Activated CD8-positive, alpha-beta memory T cell treated with anti-CD3 and anti-CD28 coated beads, Interleukin-2, amount 50 U/mL, for 1 hour (primary cell): ENCODE measurements around the gene ZNF678.
"Not testable (repeated sequence)": the region's sequence is repeated elsewhere in the genome, so short reads cannot be mapped to it uniquely, and the experiment has no call there.

Source experiments
- DNase-seq: peaks from one replicate; pipeline ENCODE4 v3.0.0-alpha.2; 2020; ENCODE audit errors: extremely low read depth

The ZNF678 gene

GRCh38 chr1:227603327-227603726 lies 40.0 kb downstream of the ZNF678 start:
- DNase-seq = no peak

DNA sequence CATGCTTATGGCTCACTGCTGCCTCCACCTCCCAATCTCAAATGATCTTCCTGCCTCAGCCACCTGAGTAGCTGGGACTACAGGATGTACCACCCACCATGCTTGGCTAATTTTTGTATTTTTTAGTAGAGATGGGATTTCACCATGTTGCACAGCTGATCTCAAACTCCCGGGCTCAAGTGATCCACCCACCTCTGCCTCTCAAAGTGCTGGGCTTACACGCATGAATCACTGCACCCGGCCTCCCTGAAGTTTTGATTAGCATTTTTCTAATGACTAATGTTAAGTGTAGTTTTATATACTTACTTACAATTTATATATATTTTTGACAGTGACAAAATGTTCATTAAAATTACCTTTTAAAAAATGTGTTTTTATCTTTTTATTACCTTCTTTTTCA lies 41.1 kb downstream of the ZNF678 start:
- no peak for DNase-seq

GRCh38 chr1:227606271-227606670 lies 42.9 kb downstream of the ZNF678 start:
- DNase-seq = not testable (repeated sequence)

DNA sequence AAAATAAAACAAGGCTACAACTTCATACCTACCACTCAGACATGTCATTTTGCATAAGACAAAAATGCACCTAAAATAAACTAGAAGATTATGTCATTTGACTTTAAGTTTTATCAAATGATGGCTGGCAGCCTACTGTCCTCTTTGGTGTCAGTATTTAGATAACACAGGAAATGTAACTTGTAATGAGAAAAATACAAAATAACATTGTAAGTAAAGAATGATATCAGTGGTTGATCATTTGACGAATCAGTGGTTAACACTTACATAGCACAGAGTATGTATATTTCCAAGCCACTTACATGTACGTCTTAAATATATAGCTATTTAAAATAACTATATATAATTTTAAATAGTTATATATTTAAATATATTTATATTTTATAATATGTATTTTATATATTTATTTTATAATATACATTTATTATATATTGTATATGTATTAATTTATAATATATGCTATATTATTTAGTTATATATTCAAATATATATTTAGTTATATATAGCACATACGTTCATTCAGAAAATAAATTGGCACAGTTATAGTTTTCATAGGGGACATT lies 44.1 kb downstream of the ZNF678 start:
- DNase-seq = no peak

DNA sequence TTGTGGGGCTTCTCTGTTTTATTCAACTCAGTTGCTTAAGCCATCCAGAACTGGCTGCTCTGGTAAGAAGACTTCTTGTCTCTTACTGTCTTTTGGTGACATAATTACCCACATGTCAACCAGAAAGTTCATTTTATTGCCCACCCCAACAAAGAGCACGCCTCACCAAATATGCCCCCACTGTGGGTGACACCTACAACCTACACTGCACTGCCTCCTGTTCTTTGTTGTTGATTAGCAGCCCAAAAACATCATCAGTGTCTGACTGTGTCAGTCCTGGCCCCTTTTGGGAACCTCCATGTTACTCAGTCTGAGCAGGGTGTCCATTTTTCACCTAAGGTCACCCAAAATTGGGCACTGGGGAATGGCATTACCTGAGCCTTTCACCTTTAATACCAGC lies 49.3 kb downstream of the ZNF678 start:
- no peak for DNase-seq

GRCh38 chr1:227613526-227613925 lies 50.2 kb downstream of the ZNF678 start:
- no peak for DNase-seq

GRCh38 chr1:227621211-227621610 lies 57.9 kb downstream of the ZNF678 start:
- no peak for DNase-seq

DNA sequence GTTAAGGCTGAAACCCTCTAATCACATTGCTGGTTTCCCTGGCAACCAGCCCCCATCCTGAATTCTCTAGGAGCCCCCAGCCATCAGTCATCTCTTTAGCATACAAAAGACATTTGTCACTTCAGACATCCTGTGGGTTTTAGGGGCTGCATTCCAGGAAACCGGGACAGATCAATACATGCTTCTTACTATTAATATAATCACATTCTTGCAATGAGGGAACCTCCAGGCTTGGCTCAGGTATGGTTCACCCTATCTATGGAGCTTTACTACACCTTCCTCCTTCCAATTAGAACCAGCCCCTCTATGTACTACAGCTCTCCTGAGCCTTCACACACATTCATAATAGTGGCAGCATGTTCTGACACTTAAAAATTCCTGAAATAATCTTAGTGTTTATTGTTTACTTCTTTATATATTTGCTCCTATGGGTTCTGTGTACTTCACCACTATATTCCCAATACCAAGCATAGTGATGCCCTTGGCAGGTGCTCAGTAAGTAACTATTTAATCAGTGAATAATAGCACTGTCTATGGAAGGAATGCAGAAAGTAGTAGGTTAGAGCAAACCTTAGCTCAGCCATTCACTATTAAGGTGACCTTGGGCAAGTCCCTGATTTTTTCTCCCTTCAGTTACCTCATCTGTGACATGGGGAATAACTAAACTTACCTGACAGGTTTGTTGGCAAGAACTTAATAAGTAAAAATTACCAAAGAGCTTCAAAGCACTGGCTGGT lies 59.6 kb downstream of the ZNF678 start:
- no peak for DNase-seq

DNA sequence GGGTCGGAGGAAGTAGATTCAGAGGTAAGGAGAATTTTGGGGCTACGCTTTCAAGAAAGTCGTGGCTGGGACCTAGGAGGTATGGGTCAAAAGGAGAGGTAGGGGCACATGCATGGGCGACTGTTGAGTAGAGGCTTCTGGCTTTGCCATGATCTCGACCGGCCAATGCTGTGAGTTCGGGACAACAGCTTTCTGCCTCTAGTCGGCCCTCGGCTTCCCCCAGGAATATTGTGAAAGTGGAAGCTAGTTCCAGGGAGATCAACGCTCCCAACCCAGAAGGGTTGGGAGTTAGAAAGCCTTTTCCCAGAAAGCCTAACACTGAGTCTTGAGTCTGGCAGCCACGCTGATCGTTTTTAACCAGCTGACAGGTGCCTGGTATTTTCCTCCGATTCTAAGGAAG lies 69.0 kb downstream of the ZNF678 start:
- no peak for DNase-seq

DNA sequence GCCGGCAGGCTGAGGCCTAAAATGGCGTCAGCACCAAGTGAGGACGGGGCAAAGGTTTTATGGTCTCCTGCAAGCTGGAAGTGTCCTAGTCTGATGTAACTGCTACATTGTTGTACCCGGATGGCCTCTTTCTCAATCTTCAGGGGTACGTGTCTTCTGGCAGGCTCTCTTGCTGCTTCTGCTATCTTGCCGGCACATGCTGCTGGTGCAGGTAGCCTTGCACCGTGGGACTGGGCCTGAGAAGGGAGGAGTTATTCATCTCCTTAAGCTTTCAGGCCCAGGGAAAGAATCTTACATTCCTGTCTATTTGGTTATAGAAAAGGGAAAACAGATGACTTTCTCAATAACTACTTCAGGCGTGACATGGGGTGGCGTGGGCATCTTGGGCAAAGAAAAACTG lies 72.2 kb downstream of the ZNF678 start:
- DNase-seq = no peak

DNA sequence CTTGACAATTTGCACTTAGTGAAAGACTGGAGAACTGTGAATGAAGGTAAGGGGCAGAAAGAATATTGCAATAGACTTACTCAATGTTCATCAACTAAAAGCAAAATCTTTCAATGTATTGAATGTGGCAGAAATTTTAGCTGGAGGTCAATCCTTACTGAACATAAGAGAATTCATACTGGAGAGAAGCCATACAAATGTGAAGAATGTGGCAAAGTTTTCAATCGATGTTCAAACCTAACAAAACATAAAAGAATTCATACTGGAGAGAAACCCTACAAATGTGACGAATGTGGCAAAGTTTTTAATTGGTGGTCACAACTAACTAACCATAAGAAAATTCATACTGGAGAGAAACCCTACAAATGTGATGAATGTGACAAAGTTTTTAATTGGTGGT lies 91.1 kb downstream of the ZNF678 start:
- DNase-seq = no peak

GRCh38 chr1:227654858-227655752 lies 91.7 kb downstream of the ZNF678 start:
- no peak for DNase-seq

DNA sequence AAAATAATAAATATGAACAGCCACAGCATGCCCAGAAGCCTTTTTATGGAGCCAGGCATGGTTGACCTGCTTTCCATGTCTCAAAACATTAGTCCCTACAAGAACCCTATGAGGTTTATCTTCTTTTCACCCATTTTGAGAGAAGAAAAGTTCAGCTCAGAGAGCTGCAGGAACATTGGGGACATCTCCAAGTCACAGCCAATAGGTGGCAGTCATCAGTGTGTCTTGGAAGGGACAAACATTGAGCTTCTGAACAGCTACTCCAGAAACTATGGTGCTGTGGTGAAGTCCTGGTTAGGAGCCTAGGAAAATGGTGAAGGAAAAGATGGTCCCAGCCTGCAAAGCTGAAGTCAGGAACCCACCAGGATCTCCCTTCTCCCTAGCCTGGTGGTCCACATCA lies 98.1 kb downstream of the ZNF678 start:
- no peak for DNase-seq

DNA sequence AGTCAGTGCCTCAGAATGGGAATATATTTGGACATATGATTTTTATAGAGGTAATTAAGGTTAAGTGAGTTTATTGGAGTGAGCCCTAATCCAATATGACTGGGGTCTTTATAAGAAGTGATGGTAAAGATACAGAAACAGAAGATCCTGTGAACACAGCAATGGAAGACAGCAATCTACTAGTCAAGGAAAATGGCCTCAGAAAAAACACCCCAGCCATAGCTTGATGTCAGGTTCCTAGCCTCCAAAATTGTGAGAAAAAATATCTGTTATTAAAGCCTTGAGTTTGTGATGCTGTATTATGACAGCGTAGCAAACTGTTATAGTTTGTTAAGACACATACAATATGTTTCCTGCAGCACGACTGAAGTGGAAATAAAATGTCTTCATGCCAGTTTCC lies 99.6 kb downstream of the ZNF678 start:
- DNase-seq = no peak

DNA sequence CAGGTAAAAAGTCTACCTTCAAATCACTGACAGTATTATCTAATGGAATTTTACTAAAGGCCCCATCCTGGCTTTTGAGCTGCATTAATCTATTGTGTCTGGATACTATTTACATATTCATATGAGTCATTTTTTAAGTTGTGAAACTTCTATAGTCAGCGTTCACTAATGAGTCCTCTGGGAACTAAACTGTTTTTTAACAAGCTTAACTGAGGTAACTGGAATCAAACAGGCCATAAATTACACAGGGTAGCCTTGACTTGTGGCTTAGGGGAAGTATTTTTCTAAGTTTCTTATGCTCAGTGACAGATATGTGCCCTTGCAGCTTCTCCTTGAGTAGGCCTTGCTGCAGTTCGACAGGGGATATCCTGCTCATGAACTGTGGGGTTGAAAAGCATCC lies 102.9 kb downstream of the ZNF678 start:
- no peak for DNase-seq

- no peak for DNase-seq
Observed at GRCh38 chr1:227673441-227673840, 110.1 kb downstream of the ZNF678 start.

GRCh38 chr1:227685807-227686206 lies 122.5 kb downstream of the ZNF678 start:
- DNase-seq = no peak

- no peak for DNase-seq
Observed at GRCh38 chr1:227697321-227697864, 134.0 kb downstream of the ZNF678 start.

GRCh38 chr1:227701631-227702030 lies 138.3 kb downstream of the ZNF678 start:
- DNase-seq = not testable (repeated sequence)

DNA sequence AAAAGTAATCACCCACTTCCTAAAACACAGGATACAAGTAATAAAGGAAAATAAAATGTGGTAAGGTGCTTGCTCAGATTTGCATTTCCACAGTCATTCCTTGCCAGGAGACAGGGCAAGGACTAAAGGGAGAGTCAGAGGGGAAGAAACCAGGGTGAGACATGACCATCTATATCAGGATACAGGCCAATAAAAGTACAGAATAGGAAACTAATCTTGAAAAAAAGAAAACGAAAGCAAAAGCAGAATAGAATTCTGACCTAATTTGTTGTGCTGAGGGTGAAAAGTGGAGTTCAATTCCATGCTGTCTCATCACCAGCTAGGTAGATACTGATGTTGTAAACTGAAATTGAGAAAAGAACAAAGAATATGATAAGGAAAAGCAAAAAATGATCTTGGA lies 144.5 kb downstream of the ZNF678 start:
- DNase-seq = no peak

GRCh38 chr1:227709451-227709850 lies 146.1 kb downstream of the ZNF678 start:
- DNase-seq = no peak

DNA sequence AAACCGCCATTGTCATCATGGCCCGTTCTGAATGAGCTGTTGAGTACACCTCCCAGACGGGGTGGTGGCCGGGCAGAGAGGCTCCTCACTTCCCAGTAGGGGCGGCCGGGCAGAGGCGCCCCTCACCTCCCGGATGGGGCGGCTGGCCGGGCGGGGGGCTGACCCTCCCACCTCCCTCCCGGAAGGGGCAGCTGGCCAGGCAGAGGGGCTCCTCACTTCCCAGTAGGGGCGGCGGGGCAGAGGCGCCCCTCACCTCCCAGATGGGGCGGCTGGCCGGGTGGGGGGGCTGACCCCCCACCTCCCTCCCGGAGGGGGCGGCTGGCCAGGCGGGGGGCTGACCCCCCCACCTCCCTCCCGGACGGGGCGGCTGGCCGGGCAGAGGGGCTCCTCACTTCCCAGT lies 147.1 kb downstream of the ZNF678 start:
- DNase-seq = not testable (repeated sequence)

DNA sequence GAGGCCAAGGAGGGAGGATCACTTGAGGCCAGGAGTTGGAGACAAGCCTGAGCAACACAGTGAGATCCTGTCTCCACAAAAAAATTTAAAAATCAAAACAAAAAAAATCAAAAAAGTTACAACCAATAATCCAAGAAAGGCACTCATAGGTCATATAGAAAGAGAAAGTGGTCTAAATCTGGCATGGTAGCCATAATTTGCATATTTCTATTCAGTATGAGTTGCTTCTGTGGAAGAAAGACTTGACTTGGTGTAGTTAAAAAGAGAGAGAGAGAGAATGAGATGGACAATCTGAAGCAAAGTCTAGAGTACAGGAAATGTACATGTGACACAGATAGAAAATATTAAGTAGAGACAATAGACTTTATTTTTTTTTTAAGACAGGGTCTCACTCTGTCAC lies 149.3 kb downstream of the ZNF678 start:
- no peak for DNase-seq
